NCI-H2227 (cell line): Measurements from ENCODE around the gene CUX1.

Source experiments
- DNase-seq: peaks from one replicate; lab custom pipeline; 2025; ENCODE audit not compliant: unreplicated experiment; lab: John Stamatoyannopoulos, UW

CUX1 gene

GRCh38 chr7:101933688-101934121, 116.3 kb downstream of the CUX1 start:
- DNase-seq: no peak

GRCh38 chr7:101934618-101935017, 117.2 kb downstream of the CUX1 start:
- DNase-seq: no peak

- DNase-seq: no peak
Measured at GRCh38 chr7:101935521-101936141, 118.2 kb downstream of the CUX1 start.

- DNase-seq: no peak
Measured at GRCh38 chr7:101936223-101936610, 118.8 kb downstream of the CUX1 start.

- peak; percentile 50 for DNase-seq
Measured at GRCh38 chr7:101936611-101937231, 119.3 kb downstream of the CUX1 start.

GRCh38 chr7:101937717-101938514, 120.5 kb downstream of the CUX1 start:
- no peak for DNase-seq

- no peak for DNase-seq
Measured at GRCh38 chr7:101939136-101939695, 121.8 kb downstream of the CUX1 start.

- DNase-seq: no peak
Measured at GRCh38 chr7:101940151-101940550, 122.7 kb downstream of the CUX1 start.

- DNase-seq: peak; percentile 44
Measured at GRCh38 chr7:101940830-101941229, 123.4 kb downstream of the CUX1 start.

GRCh38 chr7:101941481-101942383, 124.3 kb downstream of the CUX1 start:
- DNase-seq: no peak

GRCh38 chr7:101942603-101943210, 125.3 kb downstream of the CUX1 start:
- DNase-seq: no peak

GRCh38 chr7:101943306-101943705, 125.9 kb downstream of the CUX1 start:
- no peak for DNase-seq

GRCh38 chr7:101943889-101944600, 126.6 kb downstream of the CUX1 start:
- no peak for DNase-seq

- DNase-seq: no peak
Measured at GRCh38 chr7:101944611-101945010, 127.2 kb downstream of the CUX1 start.

GRCh38 chr7:101945034-101945758, 127.8 kb downstream of the CUX1 start:
- DNase-seq: no peak

- DNase-seq: peak; percentile 92
Measured at GRCh38 chr7:101947899-101948298, 130.5 kb downstream of the CUX1 start.

GRCh38 chr7:101948650-101949049, 131.2 kb downstream of the CUX1 start:
- DNase-seq: no peak

- DNase-seq: no peak
Measured at GRCh38 chr7:101950450-101951119, 133.2 kb downstream of the CUX1 start.
